ENCODE results near the gene GABBR2.

Gene GABBR2

DNA sequence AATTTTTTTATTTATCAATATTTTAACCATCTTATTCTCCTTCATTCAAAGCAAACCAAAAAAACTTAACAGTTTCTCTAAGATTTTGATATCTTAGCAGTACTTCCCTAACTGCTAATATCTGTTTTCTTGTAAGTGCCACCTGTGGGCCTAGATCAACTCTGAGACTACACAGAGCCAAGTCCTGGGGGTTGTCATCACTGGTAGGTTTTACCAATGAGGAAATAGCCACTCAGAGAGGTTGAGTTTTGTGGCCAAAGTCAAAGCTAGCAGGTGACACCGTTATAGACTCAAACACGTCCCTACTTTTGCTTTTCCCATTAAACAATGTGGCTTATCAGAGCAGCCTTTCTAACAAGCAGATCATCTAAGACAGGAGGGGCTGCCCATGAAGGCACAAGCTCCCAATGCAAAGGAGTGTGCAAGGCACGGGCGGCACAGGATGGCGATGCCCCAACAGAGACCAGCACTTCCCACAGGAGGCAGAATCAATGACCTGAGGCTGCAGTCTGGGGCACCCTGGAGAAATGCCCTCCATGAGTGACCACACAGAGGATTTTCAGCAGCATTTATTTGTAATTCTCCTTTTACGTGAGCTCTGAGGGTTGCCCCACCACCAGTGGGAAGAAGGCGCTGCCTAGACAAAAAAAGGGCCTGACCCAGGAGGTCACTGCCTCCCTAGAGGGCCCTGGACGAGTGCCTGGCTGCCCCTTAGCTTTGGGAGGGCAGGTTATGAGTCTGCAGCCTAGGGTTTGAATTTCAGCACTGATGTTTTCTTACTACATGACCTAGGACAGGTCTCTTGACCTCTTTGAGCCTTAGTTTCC is 460.7 kb downstream of the GABBR2 start:
- DNase-seq, result no peak

DNA sequence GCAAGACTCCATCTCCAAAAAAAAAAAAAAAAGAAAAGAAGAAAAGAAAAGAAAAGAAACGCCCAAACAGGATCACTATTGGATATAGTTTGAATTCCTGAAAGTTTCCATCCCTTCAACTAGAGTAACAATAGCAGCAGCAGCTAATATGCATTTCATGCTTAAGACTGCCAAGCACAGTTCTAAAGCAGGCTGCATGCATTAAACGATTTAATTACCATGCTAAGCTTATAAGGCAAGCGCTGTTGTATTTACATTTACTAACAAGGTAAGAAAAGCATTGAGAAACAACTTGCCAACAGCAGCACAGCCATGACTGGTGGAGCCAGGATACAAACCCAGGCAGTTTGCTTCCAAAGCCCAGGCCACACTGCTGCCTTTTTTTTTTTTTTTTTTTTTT is 466.3 kb downstream of the GABBR2 start:
- DNase-seq, result no peak

DNA sequence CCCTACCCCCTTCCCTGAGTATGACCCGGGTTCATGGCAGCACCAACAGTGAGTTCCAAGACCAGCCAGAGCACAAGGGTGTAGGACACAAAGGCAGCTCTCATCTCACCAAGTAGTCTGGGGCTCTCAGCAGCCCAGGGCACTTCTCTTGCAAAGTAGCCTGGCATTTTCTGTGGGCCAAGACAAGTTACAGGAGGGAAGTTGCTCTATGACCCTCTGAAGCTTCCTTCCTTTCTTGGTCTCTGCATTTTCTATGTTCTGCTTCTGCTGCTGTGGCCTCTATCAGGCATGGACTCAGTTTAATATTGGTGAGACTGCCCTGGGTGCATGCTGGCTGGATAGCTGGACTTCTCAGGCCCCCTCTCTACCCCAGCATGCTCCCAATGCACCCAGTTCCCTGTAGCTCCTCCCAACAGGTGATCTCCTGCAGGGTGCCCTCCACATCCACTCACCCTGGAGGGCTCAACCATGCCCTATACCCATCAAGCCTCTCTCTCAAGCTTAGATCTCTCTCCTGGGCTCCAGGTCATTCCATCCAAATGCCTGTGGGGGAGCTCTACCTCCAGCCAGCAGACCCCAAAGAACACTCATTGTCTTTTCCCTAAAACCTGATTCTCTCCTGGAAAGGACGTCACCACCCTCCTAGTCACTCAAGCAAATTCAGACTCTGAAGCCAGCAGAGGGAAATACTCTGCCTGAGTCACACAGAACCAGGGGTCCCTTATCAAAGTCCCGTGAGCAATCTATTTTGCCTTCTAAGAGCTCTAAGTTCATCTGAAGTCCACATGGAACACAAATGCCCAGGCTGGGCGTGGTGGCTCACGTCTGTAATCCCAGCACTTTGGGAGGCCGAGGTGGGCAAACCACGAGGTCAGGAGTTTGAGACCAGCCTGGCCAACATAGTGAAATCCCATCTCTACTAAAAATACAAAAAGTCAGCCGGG is 467.1 kb downstream of the GABBR2 start:
- DNase-seq, result no peak

DNA sequence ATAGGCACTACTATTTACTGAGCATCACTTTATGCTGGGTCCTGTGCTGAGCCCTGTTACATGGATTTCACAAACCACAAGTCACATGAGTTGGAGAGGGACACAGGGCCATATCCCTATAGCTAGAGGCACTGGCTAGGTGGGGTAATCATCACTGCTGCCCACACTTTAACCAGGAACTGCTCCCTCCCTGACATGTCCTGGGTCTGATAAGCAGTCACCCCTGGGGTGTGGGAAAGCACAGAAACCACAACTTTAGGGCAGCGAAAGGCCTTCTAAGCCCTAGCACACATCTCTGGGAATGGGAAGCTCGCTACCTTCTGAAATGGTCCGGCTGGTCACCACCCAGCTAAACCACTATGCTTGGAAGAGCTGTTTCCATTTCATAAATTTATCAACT is 468.3 kb downstream of the GABBR2 start:
- DNase-seq, result no peak
